Activated T-cell treated with anti-CD3 and anti-CD28 coated beads, Interleukin-2, amount 50 U/mL, for 4 hours (primary cell): ENCODE results near the gene LDHA. TPM values are rescaled to one million over a fixed set of nuclear protein-coding genes. Genes with fewer than 3 reads are reported as not detected.
A peak's percentile ranks its signal among the peaks of the same experiment; 100 is the strongest.
"Not testable (repeated sequence)": the region's sequence is repeated elsewhere in the genome, so short reads cannot be mapped to it uniquely, and the experiment has no call there.

ENCODE experiments used
- ATAC-seq, 2 donors: fragments of 200-7000 bp; cut with Tn5 transposase; one replicate each; pipeline ENCODE4 v1.10.0; 2021
- DNase-seq: peaks from one replicate; pipeline ENCODE4 v3.0.0-alpha.2; 2020
- H3K27me3 Mint-ChIP-seq: one replicate; pipeline ENCODE4 v1.8.0; 2021; ENCODE audit warnings: low read depth, mixed read lengths
- H3K36me3 Mint-ChIP-seq: one replicate; pipeline ENCODE4 v1.8.0; 2022; ENCODE audit warnings: mixed read lengths; ENCODE audit not compliant: insufficient read depth
- H3K4me1 Mint-ChIP-seq: one replicate; pipeline ENCODE4 v1.8.0; 2021; ENCODE audit warnings: low read depth, mixed read lengths
- H3K4me3 Mint-ChIP-seq: one replicate; pipeline ENCODE4 v1.8.0; 2021; ENCODE audit warnings: mild to moderate bottlenecking, moderate library complexity, mixed read lengths
- H3K9me3 Mint-ChIP-seq: one replicate; pipeline ENCODE4 v1.8.0; 2021; ENCODE audit warnings: mixed read lengths
- total RNA-seq, 3 donors: library from RNA; stranded (reverse); gene quantifications; one replicate each; pipeline ENCODE4 v1.2.1, GENCODE V29; 2021

Gene LDHA
- total RNA-seq, 3 donors from 2014 or later: 1,291 to 1,542 (median 1,369) TPM

DNA sequence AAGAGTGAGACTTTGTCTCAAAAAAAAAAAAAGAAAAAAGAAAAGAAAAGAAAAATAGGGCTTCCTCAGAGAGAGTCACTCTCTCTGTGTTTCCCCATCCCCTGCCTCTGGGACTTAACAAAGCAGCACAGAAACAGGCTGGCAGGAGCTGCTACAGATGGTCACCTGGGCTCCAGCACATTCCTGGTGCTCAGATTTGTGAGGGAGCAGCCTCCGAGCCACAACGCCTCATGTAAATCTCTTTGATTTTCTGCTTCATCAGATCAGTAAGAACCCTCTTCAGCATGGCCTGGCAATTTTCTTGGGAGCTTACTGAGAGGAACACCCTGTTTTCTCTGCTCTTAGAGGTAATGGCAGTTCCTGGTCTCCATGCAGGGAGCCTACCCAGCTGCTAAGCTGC, 15.2 kb upstream of the LDHA start:
- Mint-ChIP-seq H3K9me3 (no peaks in the 10 kb centered on the region), H3K4me1 (peaks cover 16% of the 10 kb centered on the region), H3K27me3 (no peaks in the 10 kb centered on the region), H3K4me3 (no peak overlapping the region), H3K36me3 (no peaks in the 10 kb centered on the region)
- no peak for DNase-seq
- ATAC-seq: no peak

DNA sequence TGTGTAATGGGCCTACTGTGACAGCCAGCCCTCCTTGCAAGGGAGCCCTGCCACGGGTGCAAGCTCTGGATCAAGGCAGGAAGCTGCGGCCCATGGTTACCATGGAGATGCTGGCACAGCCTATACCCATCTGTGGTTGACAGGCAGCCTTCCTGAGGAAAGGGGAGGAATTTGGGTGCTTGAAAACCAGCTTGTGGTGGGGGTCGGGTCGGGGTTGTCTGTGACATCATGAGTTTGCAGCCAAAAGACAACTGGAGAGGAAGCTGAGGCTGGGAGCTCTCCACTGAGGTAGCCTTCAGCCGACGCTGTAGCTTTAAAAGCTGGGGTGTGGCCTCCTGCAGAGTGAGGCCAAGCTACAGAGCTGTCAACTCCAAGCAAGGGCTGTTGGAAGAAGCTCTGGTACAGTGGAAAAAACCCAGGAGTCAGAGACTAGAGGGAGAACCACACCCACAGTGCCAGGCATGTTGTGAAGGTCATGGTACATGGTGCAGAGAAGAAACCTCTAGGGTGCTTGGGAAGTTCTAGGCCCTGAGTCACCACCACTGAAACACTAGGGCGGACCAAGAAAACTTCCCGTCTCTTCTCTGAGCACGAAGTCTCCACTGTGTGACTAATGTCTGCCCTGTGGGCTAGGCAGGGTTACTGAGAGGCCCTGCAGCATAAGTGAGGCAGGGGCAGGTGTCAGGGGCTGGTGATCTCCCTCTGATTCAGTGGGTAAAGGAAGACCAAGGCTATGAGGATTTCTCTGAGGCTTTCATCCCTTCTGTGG, 10.8 kb upstream of the LDHA start:
- Mint-ChIP-seq H3K4me3 (peak overlapping the region; percentile 71), H3K4me1 (peaks cover 49% of the 10 kb centered on the region), H3K9me3 (no peaks in the 10 kb centered on the region), H3K27me3 (no peaks in the 10 kb centered on the region), H3K36me3 (no peaks in the 10 kb centered on the region)
- peak; percentile 57 for DNase-seq
- ATAC-seq: peak; percentile 97

DNA sequence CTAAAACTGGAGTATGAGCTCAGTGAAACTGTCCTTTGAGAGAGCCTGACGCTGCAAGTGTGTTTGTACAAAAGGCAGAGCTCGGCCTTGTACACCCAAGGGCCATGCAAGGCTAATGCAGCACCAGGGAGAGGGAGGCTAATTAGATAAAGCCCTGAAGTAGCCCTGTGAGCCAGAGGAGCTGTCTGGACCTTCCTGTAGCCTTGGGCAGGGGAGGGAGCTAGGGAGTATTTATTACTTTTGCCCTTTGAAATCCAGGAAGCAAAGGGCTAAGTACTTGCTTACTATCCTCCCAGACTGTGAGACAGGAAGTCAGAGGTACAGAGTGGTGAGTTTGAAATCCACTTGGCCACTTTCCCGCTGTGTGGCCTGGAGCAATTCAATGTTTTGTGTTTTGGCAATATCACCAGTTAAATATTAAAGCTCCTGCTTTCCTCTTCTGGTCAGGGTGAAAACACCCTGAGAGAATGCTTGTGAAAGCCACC, 10.2 kb upstream of the LDHA start:
- H3K4me3 Mint-ChIP-seq: peak overlapping the region; percentile 71
- H3K27me3 Mint-ChIP-seq: no peaks in the 10 kb centered on the region
- H3K36me3 Mint-ChIP-seq: no peaks in the 10 kb centered on the region

DNA sequence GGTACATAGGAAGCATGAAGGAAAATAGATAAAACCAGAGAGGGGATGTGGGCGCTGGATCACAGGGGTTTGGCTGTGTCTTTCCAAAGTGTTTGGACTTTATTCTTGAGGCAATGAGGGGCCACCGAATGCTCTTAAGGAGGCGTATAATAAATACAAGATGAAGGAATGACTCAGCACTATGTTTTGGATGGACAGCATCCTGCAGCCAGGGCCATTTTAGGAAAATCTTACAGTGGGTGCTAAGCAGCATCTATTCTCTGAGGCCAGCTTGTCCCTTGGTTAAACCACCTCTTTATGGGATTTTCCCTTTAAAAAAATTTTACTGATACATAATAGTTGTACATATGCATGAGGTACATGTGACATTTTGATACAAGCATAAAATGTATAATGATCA, 4.3 kb upstream of the LDHA start:
- no peak overlapping the region for H3K4me3 Mint-ChIP-seq
- no peak for ATAC-seq
- no peak for DNase-seq
- H3K27me3 Mint-ChIP-seq: no peaks in the 10 kb centered on the region
- H3K9me3 Mint-ChIP-seq: no peaks in the 10 kb centered on the region
- peaks cover 46% of the 10 kb centered on the region for H3K4me1 Mint-ChIP-seq
- H3K36me3 Mint-ChIP-seq: peaks cover 4% of the 10 kb centered on the region

More for the DNA sequence above, 10.2 kb upstream of the LDHA start:
- peak; percentile 3 to 6 for ATAC-seq
- Mint-ChIP-seq H3K9me3 (no peaks in the 10 kb centered on the region), H3K4me1 (peaks cover 50% of the 10 kb centered on the region)
- no peak for DNase-seq

DNA sequence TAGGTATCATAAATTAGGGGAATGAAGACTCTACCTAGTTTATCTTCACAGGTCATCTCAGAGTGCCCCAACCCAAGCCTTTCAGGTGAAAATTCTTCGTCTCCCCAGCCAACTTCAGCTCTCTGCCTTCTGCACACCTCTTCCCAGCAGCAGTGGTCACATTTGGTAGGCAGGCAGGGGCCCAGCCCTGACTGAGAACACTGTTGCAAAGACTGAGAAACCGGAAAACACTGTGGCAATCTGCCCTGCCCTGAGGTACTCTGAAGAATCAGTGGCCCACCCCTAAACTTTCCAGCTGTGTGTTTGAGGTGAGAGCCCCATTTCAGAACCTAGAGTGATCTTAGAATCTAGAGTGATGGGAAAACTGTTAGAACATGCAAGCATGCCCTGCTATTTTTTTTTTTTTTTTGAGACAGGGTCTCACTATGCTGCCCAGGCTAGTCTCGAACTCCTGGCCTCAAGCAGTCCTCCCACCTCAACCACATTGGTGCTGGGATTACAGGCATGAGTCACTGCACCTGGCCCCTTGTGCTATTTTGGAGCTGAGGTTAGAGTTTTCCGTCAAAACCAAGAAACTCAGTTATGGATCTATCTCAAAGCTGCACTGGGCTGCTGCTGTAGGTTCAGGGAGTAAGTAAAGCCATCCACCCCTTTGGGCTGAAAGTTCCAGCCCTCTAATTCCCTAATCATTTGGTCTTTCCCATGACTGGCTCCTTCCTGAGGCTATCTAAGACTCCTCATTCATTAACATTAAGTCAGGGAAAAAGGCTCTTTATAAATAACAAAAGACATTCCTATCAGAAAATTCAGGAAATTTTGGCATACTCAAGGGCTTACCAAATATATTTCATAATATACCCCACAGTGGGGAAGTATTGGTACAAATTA, 1.7 kb upstream of the LDHA start:
- peaks cover 19% of the 10 kb centered on the region for H3K36me3 Mint-ChIP-seq
- no peaks in the 10 kb centered on the region for H3K9me3 Mint-ChIP-seq

DNA sequence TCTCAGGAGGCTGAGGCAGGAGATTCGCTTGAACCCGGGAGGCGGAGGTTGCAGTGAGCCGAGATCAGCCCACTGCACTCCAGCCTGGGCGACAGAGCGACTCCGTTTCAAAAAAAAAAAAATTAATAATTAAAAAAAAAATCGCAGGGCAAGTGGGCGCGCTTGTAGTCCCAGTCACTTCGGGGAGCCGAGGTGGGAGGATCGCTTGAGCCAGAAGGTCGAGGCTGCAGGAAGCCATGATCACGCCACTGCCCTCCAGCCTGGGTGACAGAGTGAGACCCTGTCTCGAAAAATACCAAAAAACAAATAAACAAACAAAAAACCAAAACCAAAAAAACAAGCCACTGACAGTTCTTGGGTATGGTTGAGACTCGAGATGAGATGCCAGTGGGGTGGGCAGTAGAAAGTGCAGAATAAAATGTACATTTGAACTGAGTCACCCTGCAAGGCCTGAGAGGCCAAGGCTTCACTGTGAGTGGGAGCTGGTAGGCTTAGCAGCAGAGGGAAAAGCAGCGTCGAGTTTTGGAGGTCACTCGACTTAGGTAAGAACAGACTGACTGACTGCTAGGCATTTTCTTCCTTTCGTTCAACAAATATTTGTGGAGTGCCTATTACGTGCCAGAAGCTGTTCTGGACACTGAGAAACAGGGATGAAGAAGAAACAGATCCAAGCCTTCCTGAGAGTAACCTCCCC, 635 bp upstream of the LDHA start:
- Mint-ChIP-seq H3K27me3 (no peaks in the 10 kb centered on the region), H3K4me3 (peak overlapping the region; percentile 99), H3K36me3 (peaks cover 26% of the 10 kb centered on the region), H3K9me3 (no peaks in the 10 kb centered on the region), H3K4me1 (peaks cover 36% of the 10 kb centered on the region)
- DNase-seq: no peak
- peak; percentile 8 to 10 for ATAC-seq

More for the DNA sequence above, 1.7 kb upstream of the LDHA start:
- Mint-ChIP-seq H3K4me1 (peaks cover 37% of the 10 kb centered on the region), H3K4me3 (peak overlapping the region; percentile 50), H3K27me3 (no peaks in the 10 kb centered on the region)
- DNase-seq: no peak
- no peak for ATAC-seq

DNA sequence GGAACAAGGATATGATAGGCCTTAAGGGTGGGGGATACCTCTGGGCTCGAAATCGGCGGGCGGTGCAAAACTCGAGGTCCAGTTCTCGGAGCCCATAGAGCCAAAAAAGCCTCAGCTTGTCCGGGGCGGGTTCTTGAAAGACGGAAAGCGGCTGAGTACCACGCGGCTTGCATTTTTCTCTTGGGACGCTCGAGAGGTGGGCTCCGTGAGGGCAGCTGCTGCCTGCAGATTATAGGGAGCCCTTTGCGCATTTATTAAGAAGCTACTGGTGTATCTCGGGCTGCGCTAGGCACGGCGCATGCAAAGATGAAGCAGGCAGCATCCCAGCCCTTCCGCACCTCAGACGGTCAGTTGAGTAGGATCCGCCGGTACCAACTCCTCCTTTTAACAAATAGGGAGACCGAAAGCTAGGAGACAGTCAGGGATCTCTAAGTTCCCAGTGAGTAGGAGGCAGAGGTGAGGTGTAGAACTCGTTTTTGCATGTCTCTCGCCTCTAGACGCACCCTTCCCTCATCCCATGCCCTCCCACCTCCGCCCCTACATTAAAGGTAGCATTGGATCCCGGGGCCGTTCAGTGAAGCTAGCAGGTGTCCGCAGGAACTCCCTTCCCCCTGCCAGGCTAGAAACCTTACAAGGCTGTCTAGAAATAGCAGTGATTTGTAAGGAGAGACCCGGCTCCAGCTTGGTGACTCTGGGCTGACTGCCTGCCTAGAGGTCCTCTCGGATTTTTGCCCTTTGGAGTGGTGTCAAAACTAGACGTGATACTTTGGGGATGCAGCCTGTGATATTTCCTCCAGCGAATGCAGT, 768 bp downstream of the LDHA start:
- Mint-ChIP-seq H3K4me3 (peak overlapping the region; percentile 99), H3K9me3 (no peaks in the 10 kb centered on the region), H3K4me1 (peaks cover 44% of the 10 kb centered on the region), H3K36me3 (peaks cover 38% of the 10 kb centered on the region), H3K27me3 (no peaks in the 10 kb centered on the region)
- peak; percentile 25 for DNase-seq
- no peak for ATAC-seq

DNA sequence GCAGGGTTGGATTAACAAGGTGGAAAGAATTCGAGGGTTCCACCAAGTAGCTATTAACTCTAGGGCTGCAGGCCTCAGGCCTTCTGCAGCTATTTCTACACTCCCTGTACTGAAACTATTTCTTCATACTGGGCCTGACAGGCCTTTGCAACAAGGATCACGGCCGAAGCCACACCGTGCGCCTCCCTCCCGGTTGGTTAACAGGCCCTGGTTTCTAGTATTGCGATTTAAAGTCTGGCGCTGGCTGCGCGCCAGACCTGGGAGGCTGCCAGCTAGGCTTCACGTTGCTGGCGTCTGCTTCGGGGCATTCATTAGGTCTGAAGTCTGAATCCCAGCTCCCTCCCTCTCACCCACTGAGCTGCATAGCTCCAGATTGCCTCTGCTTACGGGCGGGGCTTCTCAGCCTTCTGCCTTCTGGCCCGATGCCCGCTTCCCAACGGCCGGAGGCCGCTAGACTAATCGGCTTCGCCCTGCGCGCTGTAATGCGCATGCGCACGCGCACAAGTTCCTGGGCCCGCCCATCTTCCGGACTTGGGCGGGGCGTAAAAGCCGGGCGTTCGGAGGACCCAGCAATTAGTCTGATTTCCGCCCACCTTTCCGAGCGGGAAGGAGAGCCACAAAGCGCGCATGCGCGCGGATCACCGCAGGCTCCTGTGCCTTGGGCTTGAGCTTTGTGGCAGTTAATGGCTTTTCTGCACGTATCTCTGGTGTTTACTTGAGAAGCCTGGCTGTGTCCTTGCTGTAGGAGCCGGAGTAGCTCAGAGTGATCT, 1.6 kb downstream of the LDHA start:
- peak; percentile 92 for DNase-seq
- Mint-ChIP-seq H3K4me1 (peaks cover 42% of the 10 kb centered on the region), H3K9me3 (no peaks in the 10 kb centered on the region), H3K36me3 (peaks cover 45% of the 10 kb centered on the region), H3K27me3 (no peaks in the 10 kb centered on the region), H3K4me3 (peak overlapping the region; percentile 99)
- ATAC-seq: peak; percentile 66 to 67

DNA sequence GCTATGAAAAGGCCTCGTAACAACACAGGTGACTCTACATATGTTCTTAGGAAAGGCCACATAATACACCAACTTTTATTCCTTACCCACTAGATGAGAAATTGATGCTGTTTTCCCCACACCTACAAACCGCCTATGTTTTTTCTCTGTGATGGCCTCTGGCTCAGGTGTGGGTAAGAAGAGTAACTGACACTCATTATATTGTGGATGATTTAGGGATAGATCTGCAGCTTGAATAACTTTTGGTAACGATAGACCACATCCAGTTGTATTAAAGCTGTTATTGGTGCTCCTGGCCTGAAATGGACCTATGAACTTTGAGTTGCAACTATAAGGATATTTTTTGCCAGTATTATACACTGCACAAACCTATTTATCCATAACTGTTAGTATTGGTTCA, 3.6 kb downstream of the LDHA start:
- Mint-ChIP-seq H3K36me3 (peaks cover 49% of the 10 kb centered on the region), H3K9me3 (no peaks in the 10 kb centered on the region), H3K4me1 (peaks cover 36% of the 10 kb centered on the region), H3K27me3 (no peaks in the 10 kb centered on the region), H3K4me3 (peak overlapping the region; percentile 48)
- no peak for DNase-seq
- ATAC-seq: no peak

DNA sequence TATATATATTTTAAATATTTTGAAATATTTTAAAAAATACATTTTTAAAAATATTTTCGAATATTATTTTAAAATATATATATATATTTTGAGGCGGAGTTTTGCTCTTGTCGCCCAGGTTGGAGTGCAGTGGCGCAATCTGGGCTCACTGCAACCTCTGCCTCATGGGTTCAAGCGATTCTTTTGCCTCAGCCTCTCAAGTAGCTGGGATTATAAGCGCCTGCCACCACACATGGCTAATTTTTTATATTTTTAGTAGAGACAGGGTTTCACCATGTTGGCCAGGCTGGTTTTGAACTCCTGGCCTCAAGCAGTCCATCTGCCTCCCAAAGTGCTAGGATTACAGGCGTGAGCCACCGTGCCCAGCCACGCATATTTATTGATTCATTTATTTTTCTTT, 6.7 kb downstream of the LDHA start:
- not testable (repeated sequence) for H3K9me3 Mint-ChIP-seq, ATAC-seq, H3K27me3 Mint-ChIP-seq, H3K4me3 Mint-ChIP-seq, DNase-seq
- Mint-ChIP-seq H3K36me3 (peaks cover 53% of the 10 kb centered on the region), H3K4me1 (peaks cover 27% of the 10 kb centered on the region)

DNA sequence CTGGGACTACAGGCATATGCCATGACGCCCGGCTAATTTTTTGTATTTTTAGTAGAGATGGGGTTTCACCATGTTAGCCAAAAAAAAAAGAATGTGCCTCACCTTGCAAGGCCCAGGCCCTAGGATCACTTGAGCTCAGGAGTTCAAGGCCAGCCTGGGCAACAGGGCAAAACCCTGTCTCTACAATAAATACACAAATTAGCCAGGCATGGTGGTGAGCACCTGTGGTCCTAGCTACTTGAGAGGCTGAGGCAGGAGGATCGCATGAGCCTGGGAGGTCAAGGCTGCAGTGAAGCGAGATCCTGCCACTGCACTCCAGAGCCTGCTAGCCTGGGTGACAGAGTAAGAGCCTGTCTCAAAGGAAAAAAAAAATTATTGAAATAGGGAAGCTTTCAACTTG, 9.7 kb downstream of the LDHA start:
- no peak overlapping the region for H3K4me3 Mint-ChIP-seq
- H3K36me3 Mint-ChIP-seq: peaks cover 41% of the 10 kb centered on the region
- H3K27me3 Mint-ChIP-seq: no peaks in the 10 kb centered on the region
- DNase-seq (no peak), ATAC-seq (no peak)
- peaks cover 8% of the 10 kb centered on the region for H3K4me1 Mint-ChIP-seq
- no peaks in the 10 kb centered on the region for H3K9me3 Mint-ChIP-seq

DNA sequence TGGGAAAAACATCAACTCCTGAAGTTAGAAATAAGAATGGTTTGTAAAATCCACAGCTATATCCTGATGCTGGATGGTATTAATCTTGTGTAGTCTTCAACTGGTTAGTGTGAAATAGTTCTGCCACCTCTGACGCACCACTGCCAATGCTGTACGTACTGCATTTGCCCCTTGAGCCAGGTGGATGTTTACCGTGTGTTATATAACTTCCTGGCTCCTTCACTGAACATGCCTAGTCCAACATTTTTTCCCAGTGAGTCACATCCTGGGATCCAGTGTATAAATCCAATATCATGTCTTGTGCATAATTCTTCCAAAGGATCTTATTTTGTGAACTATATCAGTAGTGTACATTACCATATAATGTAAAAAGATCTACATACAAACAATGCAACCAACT, 13.0 kb downstream of the LDHA start:
- not testable (repeated sequence) for H3K27me3 Mint-ChIP-seq, H3K4me3 Mint-ChIP-seq, H3K9me3 Mint-ChIP-seq, H3K4me1 Mint-ChIP-seq, DNase-seq, ATAC-seq
- H3K36me3 Mint-ChIP-seq: peaks cover 24% of the 10 kb centered on the region
